Thyroid gland (tissue), 4 donors: Measurements from ENCODE around the gene CYBA.

Experiments used
- CTCF ChIP-seq, 6 experiments: fragments of 200-600 bp in 3 of 6; fragments of 450-650 bp in 3 of 6; sonication (generic) in 3 of 6; IDR thresholded peaks; one replicate each; pipeline ENCODE4 v1.5.1; 2016 to 2019; ENCODE audit warnings: antibody characterized with exemption in 6 of 6, mild to moderate bottlenecking in 2 of 6, inconsistent platforms in 1 of 6, moderate library complexity in 1 of 6
- POLR2A ChIP-seq, 2 donors: fragments of 450-650 bp; IDR thresholded peaks; one replicate each; pipeline ENCODE4 v1.6.1; 2017; ENCODE audit warnings: antibody characterized with exemption in 2 of 2, mild to moderate bottlenecking in 2 of 2, moderate library complexity in 1 of 2

- TF ChIP-seq POLR2A (IDR thresholded peaks at IDR 0.05) (no peak), CTCF (IDR thresholded peaks at IDR 0.05) (no peak)
Observed at GRCh38 chr16:88649195-88649923, 1.5 kb downstream of the CYBA start.
